ENCODE data around the gene CHAF1A.

DNA sequence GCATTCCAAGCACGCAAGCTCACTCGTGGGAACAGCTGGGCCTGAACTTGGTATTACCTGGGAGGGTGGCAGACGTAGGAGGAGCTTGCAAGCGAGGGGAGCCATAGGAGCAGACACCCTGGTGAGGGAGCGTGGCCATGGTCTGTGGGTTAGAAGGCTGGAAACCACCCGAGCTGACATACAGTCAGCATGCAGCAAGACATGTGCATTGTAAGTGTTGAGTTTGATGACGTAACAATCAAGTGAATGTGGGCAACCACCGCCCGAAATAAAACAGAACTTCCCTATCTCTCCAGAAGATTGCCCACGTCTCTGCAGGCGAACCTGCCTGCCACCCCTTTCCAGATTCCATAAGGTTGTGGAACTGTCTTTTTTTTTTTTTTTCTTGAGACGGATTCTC lies 28.3 kb downstream of the CHAF1A start:
- TF ChIP-seq, protein P1, sequence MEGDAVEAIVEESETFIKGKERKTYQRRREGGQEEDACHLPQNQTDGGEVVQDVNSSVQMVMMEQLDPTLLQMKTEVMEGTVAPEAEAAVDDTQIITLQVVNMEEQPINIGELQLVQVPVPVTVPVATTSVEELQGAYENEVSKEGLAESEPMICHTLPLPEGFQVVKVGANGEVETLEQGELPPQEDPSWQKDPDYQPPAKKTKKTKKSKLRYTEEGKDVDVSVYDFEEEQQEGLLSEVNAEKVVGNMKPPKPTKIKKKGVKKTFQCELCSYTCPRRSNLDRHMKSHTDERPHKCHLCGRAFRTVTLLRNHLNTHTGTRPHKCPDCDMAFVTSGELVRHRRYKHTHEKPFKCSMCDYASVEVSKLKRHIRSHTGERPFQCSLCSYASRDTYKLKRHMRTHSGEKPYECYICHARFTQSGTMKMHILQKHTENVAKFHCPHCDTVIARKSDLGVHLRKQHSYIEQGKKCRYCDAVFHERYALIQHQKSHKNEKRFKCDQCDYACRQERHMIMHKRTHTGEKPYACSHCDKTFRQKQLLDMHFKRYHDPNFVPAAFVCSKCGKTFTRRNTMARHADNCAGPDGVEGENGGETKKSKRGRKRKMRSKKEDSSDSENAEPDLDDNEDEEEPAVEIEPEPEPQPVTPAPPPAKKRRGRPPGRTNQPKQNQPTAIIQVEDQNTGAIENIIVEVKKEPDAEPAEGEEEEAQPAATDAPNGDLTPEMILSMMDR (IDR thresholded peaks at IDR 0.05; ENCODE audit: insufficient read depth, low read length, poor library complexity, severe bottlenecking) = no peak
- no peak for TF ChIP-seq EZH2phosphoT487 (conservative IDR thresholded peaks at IDR 0.05; ENCODE audit: low read length)
